ENCODE results near the gene SNN.

- TF ChIP-seq EZH2 (IDR thresholded peaks at IDR 0.05; ENCODE audit: insufficient read depth, poor library complexity, severe bottlenecking) (no peak), EZH2phosphoT487 (IDR thresholded peaks at IDR 0.05; ENCODE audit: insufficient read depth, low read depth) (no peak)
These were observed 21.0 kb downstream of the SNN start for GRCh38 chr16:11689031-11689840.

Measured in GM23248 (cell line).